Ovary (tissue), 3 donors: Measurements from ENCODE around the gene PIK3R6.

Source experiments
- CTCF ChIP-seq, 3 donors: fragments of 450-650 bp in 2 of 3; fragments of 200-600 bp in 1 of 3; IDR thresholded peaks; one replicate each; pipeline versions ENCODE4 v1.5.1 to v1.8.0; 2016 to 2022; ENCODE audit warnings: antibody characterized with exemption in 3 of 3, mild to moderate bottlenecking in 1 of 3
- POLR2A ChIP-seq: fragments of 450-650 bp; IDR thresholded peaks from one replicate; pipeline ENCODE4 v1.6.1; 2017; ENCODE audit warnings: antibody characterized with exemption, mild to moderate bottlenecking, moderate library complexity
- donor health status: DM: no; HTN: no; CAD: no.

- TF ChIP-seq CTCF (IDR thresholded peaks at IDR 0.05) (no peak), POLR2A (no peak)
Observed at GRCh38 chr17:8826808-8827435, 40.6 kb downstream of the PIK3R6 start.
